ENCODE measurements around the gene IL6R.

Gene IL6R

DNA sequence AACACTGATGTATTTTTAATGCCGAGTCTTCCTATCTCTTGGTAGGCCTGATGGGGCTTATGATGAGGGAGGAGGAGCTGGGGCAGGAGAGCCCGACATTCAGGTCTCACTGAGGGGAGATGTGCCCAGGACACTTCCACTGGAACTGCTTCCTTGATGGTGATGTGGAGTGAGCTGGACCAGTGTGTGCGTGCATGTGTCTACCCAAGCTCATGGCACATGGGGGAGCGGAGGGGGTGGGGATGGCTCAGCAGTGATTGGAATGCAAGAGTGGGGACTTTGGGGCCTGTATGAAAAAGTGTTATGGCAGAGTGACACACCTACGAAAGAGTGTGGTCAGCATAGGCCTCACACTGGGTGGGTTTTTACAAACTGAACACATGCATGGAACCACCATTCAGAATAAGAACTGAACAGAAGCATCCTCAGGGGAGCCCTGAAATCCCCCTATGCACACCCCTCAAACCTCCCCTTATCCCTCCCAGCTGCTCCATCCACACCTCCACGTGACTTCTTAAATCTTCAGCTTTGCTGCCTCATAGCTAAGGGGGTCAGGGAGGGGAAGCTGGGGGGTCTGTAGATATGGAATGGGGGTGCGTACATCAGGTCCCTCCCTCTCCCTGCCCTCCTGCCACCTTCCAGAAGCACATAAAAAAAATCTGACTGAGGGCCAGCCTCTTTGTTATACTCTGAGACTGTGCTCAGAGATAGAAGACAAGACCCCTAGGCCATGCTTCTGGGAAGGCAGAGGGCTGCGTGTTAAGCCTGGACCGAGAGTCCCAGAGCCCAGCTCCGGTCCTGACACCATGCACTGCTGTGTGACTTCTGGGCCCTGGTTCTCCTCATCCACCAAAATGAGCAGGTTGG is 11.6 kb downstream of the IL6R start:
- TF ChIP-seq POLR2AphosphoS5 (IDR thresholded peaks at IDR 0.05; ENCODE audit: low read depth) (no peak), GABPA (IDR thresholded peaks at IDR 0.05; ENCODE audit: low read depth) (no peak), SPI1 (IDR thresholded peaks at IDR 0.05; ENCODE audit: borderline replicate concordance, low read depth) (no peak)
- TF ChIP-seq, protein P1, sequence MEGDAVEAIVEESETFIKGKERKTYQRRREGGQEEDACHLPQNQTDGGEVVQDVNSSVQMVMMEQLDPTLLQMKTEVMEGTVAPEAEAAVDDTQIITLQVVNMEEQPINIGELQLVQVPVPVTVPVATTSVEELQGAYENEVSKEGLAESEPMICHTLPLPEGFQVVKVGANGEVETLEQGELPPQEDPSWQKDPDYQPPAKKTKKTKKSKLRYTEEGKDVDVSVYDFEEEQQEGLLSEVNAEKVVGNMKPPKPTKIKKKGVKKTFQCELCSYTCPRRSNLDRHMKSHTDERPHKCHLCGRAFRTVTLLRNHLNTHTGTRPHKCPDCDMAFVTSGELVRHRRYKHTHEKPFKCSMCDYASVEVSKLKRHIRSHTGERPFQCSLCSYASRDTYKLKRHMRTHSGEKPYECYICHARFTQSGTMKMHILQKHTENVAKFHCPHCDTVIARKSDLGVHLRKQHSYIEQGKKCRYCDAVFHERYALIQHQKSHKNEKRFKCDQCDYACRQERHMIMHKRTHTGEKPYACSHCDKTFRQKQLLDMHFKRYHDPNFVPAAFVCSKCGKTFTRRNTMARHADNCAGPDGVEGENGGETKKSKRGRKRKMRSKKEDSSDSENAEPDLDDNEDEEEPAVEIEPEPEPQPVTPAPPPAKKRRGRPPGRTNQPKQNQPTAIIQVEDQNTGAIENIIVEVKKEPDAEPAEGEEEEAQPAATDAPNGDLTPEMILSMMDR (IDR thresholded peaks at IDR 0.05; ENCODE audit: insufficient read depth, low read length): no peak
- TF ChIP-seq, protein P2, sequence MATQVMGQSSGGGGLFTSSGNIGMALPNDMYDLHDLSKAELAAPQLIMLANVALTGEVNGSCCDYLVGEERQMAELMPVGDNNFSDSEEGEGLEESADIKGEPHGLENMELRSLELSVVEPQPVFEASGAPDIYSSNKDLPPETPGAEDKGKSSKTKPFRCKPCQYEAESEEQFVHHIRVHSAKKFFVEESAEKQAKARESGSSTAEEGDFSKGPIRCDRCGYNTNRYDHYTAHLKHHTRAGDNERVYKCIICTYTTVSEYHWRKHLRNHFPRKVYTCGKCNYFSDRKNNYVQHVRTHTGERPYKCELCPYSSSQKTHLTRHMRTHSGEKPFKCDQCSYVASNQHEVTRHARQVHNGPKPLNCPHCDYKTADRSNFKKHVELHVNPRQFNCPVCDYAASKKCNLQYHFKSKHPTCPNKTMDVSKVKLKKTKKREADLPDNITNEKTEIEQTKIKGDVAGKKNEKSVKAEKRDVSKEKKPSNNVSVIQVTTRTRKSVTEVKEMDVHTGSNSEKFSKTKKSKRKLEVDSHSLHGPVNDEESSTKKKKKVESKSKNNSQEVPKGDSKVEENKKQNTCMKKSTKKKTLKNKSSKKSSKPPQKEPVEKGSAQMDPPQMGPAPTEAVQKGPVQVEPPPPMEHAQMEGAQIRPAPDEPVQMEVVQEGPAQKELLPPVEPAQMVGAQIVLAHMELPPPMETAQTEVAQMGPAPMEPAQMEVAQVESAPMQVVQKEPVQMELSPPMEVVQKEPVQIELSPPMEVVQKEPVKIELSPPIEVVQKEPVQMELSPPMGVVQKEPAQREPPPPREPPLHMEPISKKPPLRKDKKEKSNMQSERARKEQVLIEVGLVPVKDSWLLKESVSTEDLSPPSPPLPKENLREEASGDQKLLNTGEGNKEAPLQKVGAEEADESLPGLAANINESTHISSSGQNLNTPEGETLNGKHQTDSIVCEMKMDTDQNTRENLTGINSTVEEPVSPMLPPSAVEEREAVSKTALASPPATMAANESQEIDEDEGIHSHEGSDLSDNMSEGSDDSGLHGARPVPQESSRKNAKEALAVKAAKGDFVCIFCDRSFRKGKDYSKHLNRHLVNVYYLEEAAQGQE (IDR thresholded peaks at IDR 0.05; ENCODE audit: insufficient replicate concordance, low read depth): no peak
- Histone ChIP-seq H3K27ac (replicated peaks) (no peak overlapping the region), H3K27me3 (ENCODE audit: insufficient read depth, poor library complexity, severe bottlenecking) (no peaks in the 10 kb centered on the region), H3K4me3 (replicated peaks; ENCODE audit: insufficient read depth, low read length) (no peak overlapping the region)
- DNase-seq (ENCODE audit: low read depth in 1 of 2, low spot score in 1 of 2): no peak

DNA sequence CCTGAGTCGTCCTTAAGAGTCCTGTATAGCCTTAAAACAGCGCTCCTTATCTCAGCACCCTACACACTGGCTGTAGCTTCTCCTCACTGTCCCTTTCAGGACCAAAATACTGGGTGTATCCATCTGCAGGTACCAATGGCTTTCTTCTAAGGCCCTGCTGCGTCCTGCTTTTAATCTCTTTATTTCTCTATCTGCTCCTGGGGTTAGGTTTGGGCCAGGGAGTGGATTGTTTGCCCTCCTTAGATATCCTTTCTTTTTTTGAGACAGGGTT is 12.1 kb downstream of the IL6R start:
- Histone ChIP-seq H3K27me3 (ENCODE audit: insufficient read depth, poor library complexity, severe bottlenecking) (no peaks in the 10 kb centered on the region), H3K4me3 (replicated peaks; ENCODE audit: insufficient read depth, low read length) (no peak overlapping the region), H3K27ac (replicated peaks) (no peak overlapping the region)
- TF ChIP-seq, protein P1 (IDR thresholded peaks at IDR 0.05; ENCODE audit: insufficient read depth, low read length): no peak
- TF ChIP-seq, protein P2 (IDR thresholded peaks at IDR 0.05; ENCODE audit: insufficient replicate concordance, low read depth): no peak
- no peak for TF ChIP-seq GABPA (IDR thresholded peaks at IDR 0.05; ENCODE audit: low read depth)
- no peak for TF ChIP-seq POLR2AphosphoS5 (IDR thresholded peaks at IDR 0.05; ENCODE audit: low read depth)
- TF ChIP-seq SPI1 (IDR thresholded peaks at IDR 0.05; ENCODE audit: borderline replicate concordance, low read depth): no peak
- DNase-seq (ENCODE audit: low read depth in 1 of 2, low spot score in 1 of 2): no peak

DNA sequence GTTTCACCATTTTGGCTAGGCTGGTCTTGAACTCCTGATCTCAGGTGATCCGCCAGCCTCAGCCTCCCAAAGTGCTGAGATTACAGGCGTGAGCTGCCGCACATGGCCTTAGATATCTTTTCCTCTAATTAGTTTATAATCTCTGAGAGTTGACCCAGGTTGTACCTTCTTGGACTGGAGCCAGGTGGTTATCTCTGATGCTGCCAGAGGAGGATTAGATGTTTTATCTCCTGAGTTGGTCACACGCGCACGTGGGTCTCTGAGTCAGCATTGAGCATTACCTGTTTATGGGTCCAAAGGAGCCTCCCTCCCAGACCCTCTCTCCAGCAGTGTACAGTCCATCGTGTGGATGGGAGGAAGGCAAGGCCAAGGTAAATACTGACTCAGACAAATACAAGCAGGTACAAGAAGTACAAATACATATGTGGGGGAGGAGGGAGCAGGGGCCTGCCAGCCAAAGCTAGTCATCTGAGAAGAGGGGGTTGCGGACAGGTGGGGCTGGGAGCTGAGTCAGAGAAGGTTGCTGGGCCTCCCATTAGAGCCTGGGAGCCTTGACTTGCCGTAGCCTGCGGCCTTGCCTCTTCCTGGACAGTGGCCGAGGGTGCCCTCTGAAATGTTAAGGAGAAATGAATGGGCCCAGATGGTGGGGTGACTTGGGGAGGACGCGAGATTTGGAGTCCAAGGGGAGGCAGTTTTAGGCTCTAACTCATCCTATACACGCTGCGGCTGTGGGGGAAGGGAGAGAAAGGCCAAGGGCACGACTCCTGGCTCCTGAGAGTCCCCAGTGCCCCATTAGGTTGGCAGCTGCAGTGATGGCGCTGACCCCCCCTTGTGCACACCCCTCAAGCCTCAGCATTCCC is 13.1 kb downstream of the IL6R start:
- Histone ChIP-seq H3K4me3 (replicated peaks; ENCODE audit: insufficient read depth, low read length) (no peak overlapping the region), H3K27ac (replicated peaks) (peak overlapping the region; percentile 29), H3K27me3 (ENCODE audit: insufficient read depth, poor library complexity, severe bottlenecking) (no peaks in the 10 kb centered on the region)
- DNase-seq (ENCODE audit: low read depth in 1 of 2, low spot score in 1 of 2): no peak
- TF ChIP-seq GABPA (IDR thresholded peaks at IDR 0.05; ENCODE audit: low read depth): no peak
- no peak for TF ChIP-seq POLR2AphosphoS5 (IDR thresholded peaks at IDR 0.05; ENCODE audit: low read depth)
- no peak for TF ChIP-seq SPI1 (IDR thresholded peaks at IDR 0.05; ENCODE audit: borderline replicate concordance, low read depth)
- TF ChIP-seq, protein P1 (IDR thresholded peaks at IDR 0.05; ENCODE audit: insufficient read depth, low read length): no peak
- TF ChIP-seq, protein P2 (IDR thresholded peaks at IDR 0.05; ENCODE audit: insufficient replicate concordance, low read depth): no peak
